ENCODE data around the gene MBP. TPM values are rescaled to one million over a fixed set of nuclear protein-coding genes. Genes with fewer than 3 reads are reported as not detected.

MBP gene
- total and polyA plus RNA-seq, 2 of the 4 experiments (the other 2 are of a cell fraction): 0.72 to 0.90 TPM

DNA sequence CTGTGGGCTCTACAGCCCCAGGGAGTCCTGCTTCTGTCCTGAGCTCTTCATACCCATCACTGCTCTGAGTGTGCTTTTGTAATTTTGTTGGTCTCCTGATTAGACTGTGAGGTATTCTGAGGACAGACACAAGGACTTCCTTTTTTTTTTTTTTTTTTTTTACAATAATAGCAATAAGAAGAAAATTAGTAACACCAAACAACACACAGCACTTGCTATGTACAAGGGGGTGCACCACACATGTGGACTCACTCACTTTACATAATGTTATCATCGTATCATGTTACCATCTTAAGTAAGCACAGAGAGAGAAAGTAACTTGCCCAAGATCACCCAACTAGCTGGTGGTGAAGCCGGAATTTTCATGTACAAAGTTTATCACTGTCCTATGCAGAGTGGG, 34.6 kb downstream of the MBP start:
- ATAC-seq (ENCODE audit: low read depth): peak; percentile 23

More for the DNA sequence above, 34.6 kb downstream of the MBP start:
- Histone ChIP-seq H3K23ac (ENCODE audit: low read depth, low read length) (no peak overlapping the region), H4K8ac (ENCODE audit: low read depth in 2 of 2, low read length in 2 of 2) (peak overlapping the region in 1 of 2 experiments; percentile 74; a peak in 2 of 4 replicates), H2BK120ac (ENCODE audit: low read depth, low read length) (peak overlapping the region; percentile 79; the same call in 1 of the 2 replicates), H2AFZ (replicated peaks; ENCODE audit: low read length, poor library complexity) (no peak overlapping the region), H4K91ac (ENCODE audit: insufficient read depth, low read depth, low read length) (no peak overlapping the region), H3K9me3 (ENCODE audit: control insufficient read depth, insufficient read depth, low read length) (no peaks in the 10 kb centered on the region), H3K27ac (ENCODE audit: insufficient read depth, low read length) (peak overlapping the region; percentile 5; the same call in 1 of the 2 replicates), H3K18ac (ENCODE audit: low read depth, low read length) (no peak overlapping the region), H3K4me3 (ENCODE audit: insufficient read depth, low read depth, low read length) (no peak overlapping the region), H3K4ac (ENCODE audit: low read depth, low read length) (peak overlapping the region; percentile 16), H4K5ac (ENCODE audit: low read depth, low read length) (no peak overlapping the region), H2AK5ac (ENCODE audit: low read depth, low read length) (no peak overlapping the region; the same call in 1 of the 2 replicates), H3K36me3 (ENCODE audit: control insufficient read depth, insufficient read depth, low read length) (no peaks in the 10 kb centered on the region), H2BK20ac (ENCODE audit: low read depth, low read length) (peak overlapping the region; percentile 66; the same call in 1 of the 2 replicates), H3K56ac (ENCODE audit: extremely low read depth, insufficient read depth, low read length) (no peak overlapping the region), H4K20me1 (ENCODE audit: insufficient read depth, low read length) (no peaks in the 10 kb centered on the region), H3K14ac (replicated peaks; ENCODE audit: low read depth, low read length) (no peak overlapping the region), H2BK5ac (ENCODE audit: low read depth, low read length, poor library complexity, severe bottlenecking) (peak overlapping the region; percentile 3), H3K4me2 (ENCODE audit: low read depth, low read length) (peak overlapping the region; percentile 61), H3K27me3 (ENCODE audit: control insufficient read depth, insufficient read depth, low read length) (no peaks in the 10 kb centered on the region), H2AK9ac (replicated peaks; ENCODE audit: low read depth, low read length, poor library complexity) (no peak overlapping the region), H3K9me1 (ENCODE audit: insufficient read depth, low read length) (peaks cover 15% of the 10 kb centered on the region), H3K79me1 (ENCODE audit: low read depth in 1 of 2, low read length in 2 of 2) (peaks cover 0 to 16% of the 10 kb centered on the region in 2 experiments; a peak in 2 of 4 replicates), H2BK15ac (ENCODE audit: low read depth, low read length) (no peak overlapping the region), H3K9ac (ENCODE audit: low read depth, low read length) (peak overlapping the region; percentile 45; the same call in 1 of the 2 replicates), H3K4me1 (ENCODE audit: control insufficient read depth, insufficient read depth, low read length) (peaks cover 27% of the 10 kb centered on the region)
- POLR2A ChIA-PET (ENCODE audit: unreplicated experiment): no interaction called here
- no TSS peak for BruUV-seq (replicated peaks)
- intact Hi-C loops (cut with micrococcal nuclease) (no loop called here), in situ Hi-C loops (cut with MboI; ENCODE audit: low sequenced_read_pairs) (no loop called here), dilution Hi-C loops (cut with HindIII; ENCODE audit: low sequenced_read_pairs, unreplicated experiment) (no loop called here)
- CTCF ChIA-PET: interaction anchor here (0.6 to 0.9 kb wide), 2 partner anchors 37 to 185 kb away, joined by 3 read pairs; no protein-coding TSS in a partner anchor
- TF ChIP-seq CEBPB (IDR thresholded peaks at IDR 0.05; ENCODE audit: low read depth, low read length) (peak; percentile 52; the same call in 1 of the 2 replicates), RCOR1 (IDR thresholded peaks at IDR 0.05; ENCODE audit: insufficient replicate concordance, low read length) (no peak)
- WGBS, 2 experiments (ENCODE audit: extremely low coverage in 2 of 2, insufficient read length in 1 of 2): no CpG with 5 or more reads among the region's 2 CpGs
- peak; percentile 84 for DNase-seq

Data from IMR-90 (cell line).